Measurements from ENCODE around the gene HAPLN1.
A peak's percentile ranks its signal among the peaks of the same experiment; 100 is the strongest.

GRCh38 chr5:83721953-83722901 is 1.6 kb upstream of the HAPLN1 start:
- TF ChIP-seq CTCF (IDR thresholded peaks at IDR 0.05; ENCODE audit: control extremely low read depth in 1 of 3, insufficient read depth in 1 of 3, low read depth in 1 of 3, low read length in 3 of 3): peak; percentile 54 to 75 (median 60)
- TF ChIP-seq CHD2 (IDR thresholded peaks at IDR 0.05; ENCODE audit: low read length): no peak
- no peak for TF ChIP-seq SUZ12 (IDR thresholded peaks at IDR 0.05; ENCODE audit: low read length)
- peak; percentile 61 to 76 for TF ChIP-seq POLR2A (IDR thresholded peaks at IDR 0.05; ENCODE audit: control extremely low read depth in 1 of 2, low read depth in 2 of 2, low read length in 2 of 2)
- no peak; the same call in none of the 2 replicates for TF ChIP-seq POLR2AphosphoS5 (IDR thresholded peaks at IDR 0.05; ENCODE audit: low read depth, low read length)
- TF ChIP-seq SIN3A (conservative IDR thresholded peaks at IDR 0.05 in 1 of 2, IDR thresholded peaks at IDR 0.05 in 1 of 2; ENCODE audit: low read depth in 1 of 2, low read length in 2 of 2): no peak
- peak; percentile 9; the same call in 1 of the 2 replicates for TF ChIP-seq YY1 (IDR thresholded peaks at IDR 0.05; ENCODE audit: low read depth, low read length)
- TF ChIP-seq MAX (IDR thresholded peaks at IDR 0.05): no peak; the same call in none of the 2 replicates
- TF ChIP-seq RFX5 (IDR thresholded peaks at IDR 0.05; ENCODE audit: borderline replicate concordance, low read depth, low read length): no peak
- TF ChIP-seq EZH2 (IDR thresholded peaks at IDR 0.05; ENCODE audit: low read depth, low read length, severe bottlenecking): peak; percentile 38
- TF ChIP-seq CEBPB (IDR thresholded peaks at IDR 0.05; ENCODE audit: low read depth, low read length): no peak
- no peak for TF ChIP-seq EP300 (IDR thresholded peaks at IDR 0.05; ENCODE audit: borderline replicate concordance in 1 of 2, low read depth in 2 of 2, low read length in 2 of 2)
